ENCODE results near the gene GJA1.
"Not testable (repeated sequence)": the region's sequence is repeated elsewhere in the genome, so short reads cannot be mapped to it uniquely, and the experiment has no call there.

Gene GJA1

DNA sequence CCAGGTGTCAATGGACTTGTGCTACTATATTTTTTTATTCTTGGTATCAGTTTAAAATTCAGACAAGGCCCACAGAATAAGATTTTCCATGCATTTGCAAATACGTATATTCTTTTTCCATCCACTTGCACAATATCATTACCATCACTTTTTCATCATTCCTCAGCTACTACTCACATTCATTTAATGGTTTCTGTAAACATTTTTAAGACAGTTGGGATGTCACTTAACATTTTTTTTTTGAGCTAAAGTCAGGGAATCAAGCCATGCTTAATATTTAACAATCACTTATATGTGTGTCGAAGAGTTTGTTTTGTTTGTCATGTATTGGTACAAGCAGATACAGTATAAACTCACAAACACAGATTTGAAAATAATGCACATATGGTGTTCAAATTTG is 13.1 kb downstream of the GJA1 start:
- not testable (repeated sequence) for H3K4me1 ChIP-seq (ENCODE audit: control insufficient read depth, insufficient read depth, low read length); H3K4me3 ChIP-seq (ENCODE audit: insufficient read depth, low read depth, low read length); H3K27me3 ChIP-seq (ENCODE audit: control insufficient read depth, insufficient read depth, low read length, poor library complexity, severe bottlenecking); H3K27ac ChIP-seq (ENCODE audit: insufficient read depth, low read depth, low read length, poor library complexity, severe bottlenecking); H3K9me3 ChIP-seq (ENCODE audit: control insufficient read depth, low read length)
- peaks cover 53% of the 10 kb centered on the region for H3K36me3 ChIP-seq (ENCODE audit: control insufficient read depth, insufficient read depth, low read length)
- 91 to 100% methylated on average over 1 of the region's 2 CpGs for WGBS, 2 experiments

DNA sequence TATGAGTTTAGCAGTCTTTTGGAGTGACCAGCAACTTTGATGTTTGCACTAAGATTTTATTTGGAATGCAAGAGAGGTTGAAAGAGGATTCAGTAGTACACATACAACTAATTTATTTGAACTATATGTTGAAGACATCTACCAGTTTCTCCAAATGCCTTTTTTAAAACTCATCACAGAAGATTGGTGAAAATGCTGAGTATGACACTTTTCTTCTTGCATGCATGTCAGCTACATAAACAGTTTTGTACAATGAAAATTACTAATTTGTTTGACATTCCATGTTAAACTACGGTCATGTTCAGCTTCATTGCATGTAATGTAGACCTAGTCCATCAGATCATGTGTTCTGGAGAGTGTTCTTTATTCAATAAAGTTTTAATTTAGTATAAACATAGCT is 13.9 kb downstream of the GJA1 start:
- peaks cover 6% of the 10 kb centered on the region for H3K4me1 ChIP-seq (ENCODE audit: control insufficient read depth, insufficient read depth, low read length)
- H3K27me3 ChIP-seq (ENCODE audit: control insufficient read depth, insufficient read depth, low read length, poor library complexity, severe bottlenecking): no peaks in the 10 kb centered on the region
- WGBS, 2 experiments: 83 to 100% methylated on average over 1 of the region's 1 CpG
- H3K9me3 ChIP-seq (ENCODE audit: control insufficient read depth, low read length): no peaks in the 10 kb centered on the region
- H3K36me3 ChIP-seq (ENCODE audit: control insufficient read depth, insufficient read depth, low read length): peaks cover 53% of the 10 kb centered on the region
- H3K27ac ChIP-seq (ENCODE audit: insufficient read depth, low read depth, low read length, poor library complexity, severe bottlenecking): no peak overlapping the region
- H3K4me3 ChIP-seq (ENCODE audit: insufficient read depth, low read depth, low read length): no peak overlapping the region

DNA sequence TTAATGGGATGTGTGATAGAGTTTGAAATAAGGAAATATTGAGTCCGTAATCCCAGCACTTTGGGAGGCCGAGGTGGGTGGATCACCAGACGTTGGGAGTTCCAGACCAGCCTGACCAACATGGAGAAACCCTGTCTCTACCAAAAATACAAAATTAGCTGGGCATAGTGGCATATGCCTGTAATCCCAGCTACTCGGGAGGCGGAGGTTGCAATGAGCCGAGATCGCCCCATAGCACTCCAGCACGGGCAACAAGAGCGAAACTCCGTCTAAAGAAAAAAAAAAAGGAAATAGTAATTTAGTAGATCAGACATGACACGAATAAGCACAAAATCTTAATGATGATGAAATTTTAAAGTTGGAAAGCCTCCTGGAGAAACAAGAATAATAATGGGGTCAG is 14.8 kb downstream of the GJA1 start:
- no peak overlapping the region for H3K4me3 ChIP-seq (ENCODE audit: insufficient read depth, low read depth, low read length)
- no peak overlapping the region for H3K27ac ChIP-seq (ENCODE audit: insufficient read depth, low read depth, low read length, poor library complexity, severe bottlenecking)
- no peaks in the 10 kb centered on the region for H3K4me1 ChIP-seq (ENCODE audit: control insufficient read depth, insufficient read depth, low read length)
- no peaks in the 10 kb centered on the region for H3K27me3 ChIP-seq (ENCODE audit: control insufficient read depth, insufficient read depth, low read length, poor library complexity, severe bottlenecking)
- peaks cover 45% of the 10 kb centered on the region for H3K36me3 ChIP-seq (ENCODE audit: control insufficient read depth, insufficient read depth, low read length)
- WGBS, 2 experiments: 95 to 96% methylated on average over 11 of the region's 11 CpGs
- H3K9me3 ChIP-seq (ENCODE audit: control insufficient read depth, low read length): no peaks in the 10 kb centered on the region

DNA sequence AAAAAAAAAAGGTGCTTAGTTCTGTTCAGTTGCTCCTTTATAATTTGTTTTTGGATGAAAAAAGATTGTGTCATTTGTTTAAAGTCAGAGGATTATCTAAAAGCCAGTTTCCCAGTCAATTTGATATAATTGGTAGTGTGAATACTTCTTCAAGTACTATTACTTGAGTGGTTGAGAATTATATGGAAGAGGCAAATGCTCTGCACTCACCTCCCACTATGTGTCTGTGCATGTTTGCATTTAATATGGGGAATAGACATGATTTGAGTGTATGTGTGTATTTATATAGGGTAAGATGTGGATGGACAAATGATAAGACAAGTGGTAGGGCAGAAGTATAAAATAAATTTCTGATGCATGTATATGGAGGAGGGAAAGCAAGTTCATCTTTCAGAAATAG is 15.8 kb downstream of the GJA1 start:
- H3K4me3 ChIP-seq (ENCODE audit: insufficient read depth, low read depth, low read length): no peak overlapping the region
- H3K36me3 ChIP-seq (ENCODE audit: control insufficient read depth, insufficient read depth, low read length): peaks cover 36% of the 10 kb centered on the region
- no peaks in the 10 kb centered on the region for H3K9me3 ChIP-seq (ENCODE audit: control insufficient read depth, low read length)
- no peak overlapping the region for H3K27ac ChIP-seq (ENCODE audit: insufficient read depth, low read depth, low read length, poor library complexity, severe bottlenecking)
- H3K27me3 ChIP-seq (ENCODE audit: control insufficient read depth, insufficient read depth, low read length, poor library complexity, severe bottlenecking): no peaks in the 10 kb centered on the region
- H3K4me1 ChIP-seq (ENCODE audit: control insufficient read depth, insufficient read depth, low read length): no peaks in the 10 kb centered on the region

DNA sequence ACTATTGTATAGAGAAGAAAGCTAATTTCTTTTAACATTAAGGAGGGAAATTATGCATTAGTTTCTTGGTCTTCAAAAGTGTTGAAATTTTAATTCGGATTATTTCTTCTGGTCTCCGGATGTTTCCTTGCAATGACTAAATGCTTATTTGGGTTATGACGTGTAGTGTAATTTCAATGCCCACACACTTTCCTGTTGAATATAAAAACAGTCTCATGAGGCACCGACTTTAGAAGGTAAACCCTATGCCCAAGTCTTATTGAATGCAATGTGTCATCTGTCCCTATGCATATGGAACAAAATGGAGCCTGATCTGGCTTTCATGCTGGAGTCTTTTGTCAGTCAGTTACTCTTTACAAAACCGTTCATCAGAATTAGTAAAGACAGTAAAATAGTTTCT is 17.7 kb downstream of the GJA1 start:
- 76 to 94% methylated on average over 4 to 5 of the region's 5 CpGs for WGBS, 2 experiments
- H3K27ac ChIP-seq (ENCODE audit: insufficient read depth, low read depth, low read length, poor library complexity, severe bottlenecking): no peak overlapping the region
- H3K36me3 ChIP-seq (ENCODE audit: control insufficient read depth, insufficient read depth, low read length): peaks cover 18% of the 10 kb centered on the region
- H3K4me1 ChIP-seq (ENCODE audit: control insufficient read depth, insufficient read depth, low read length): no peaks in the 10 kb centered on the region
- no peak overlapping the region for H3K4me3 ChIP-seq (ENCODE audit: insufficient read depth, low read depth, low read length)
- no peaks in the 10 kb centered on the region for H3K27me3 ChIP-seq (ENCODE audit: control insufficient read depth, insufficient read depth, low read length, poor library complexity, severe bottlenecking)
- no peaks in the 10 kb centered on the region for H3K9me3 ChIP-seq (ENCODE audit: control insufficient read depth, low read length)

DNA sequence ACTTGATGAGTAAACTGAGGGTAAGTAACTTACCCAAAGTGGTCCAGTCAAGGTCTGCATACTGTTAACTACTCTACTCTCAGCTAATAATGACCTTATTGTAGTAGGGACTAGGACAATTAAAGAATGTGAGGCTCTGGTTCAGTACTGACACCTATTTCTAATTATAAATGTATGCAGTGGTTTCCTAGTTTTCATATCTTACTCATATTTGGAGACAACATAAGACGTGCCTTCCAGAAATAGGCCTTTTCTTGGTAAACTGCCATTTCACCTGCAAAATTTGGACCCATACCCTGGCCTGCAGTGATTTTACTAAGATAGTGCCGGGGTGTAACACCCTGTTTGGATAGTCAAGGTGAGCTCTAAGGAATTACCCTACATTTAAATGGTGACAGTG is 24.7 kb downstream of the GJA1 start:
- Histone ChIP-seq H3K27me3 (ENCODE audit: control insufficient read depth, insufficient read depth, low read length, poor library complexity, severe bottlenecking) (no peaks in the 10 kb centered on the region), H3K9me3 (ENCODE audit: control insufficient read depth, low read length) (no peaks in the 10 kb centered on the region), H3K27ac (ENCODE audit: insufficient read depth, low read depth, low read length, poor library complexity, severe bottlenecking) (no peak overlapping the region), H3K36me3 (ENCODE audit: control insufficient read depth, insufficient read depth, low read length) (no peaks in the 10 kb centered on the region), H3K4me1 (ENCODE audit: control insufficient read depth, insufficient read depth, low read length) (no peaks in the 10 kb centered on the region), H3K4me3 (ENCODE audit: insufficient read depth, low read depth, low read length) (no peak overlapping the region)
- 91 to 97% methylated on average over 2 of the region's 2 CpGs for WGBS, 2 experiments

DNA sequence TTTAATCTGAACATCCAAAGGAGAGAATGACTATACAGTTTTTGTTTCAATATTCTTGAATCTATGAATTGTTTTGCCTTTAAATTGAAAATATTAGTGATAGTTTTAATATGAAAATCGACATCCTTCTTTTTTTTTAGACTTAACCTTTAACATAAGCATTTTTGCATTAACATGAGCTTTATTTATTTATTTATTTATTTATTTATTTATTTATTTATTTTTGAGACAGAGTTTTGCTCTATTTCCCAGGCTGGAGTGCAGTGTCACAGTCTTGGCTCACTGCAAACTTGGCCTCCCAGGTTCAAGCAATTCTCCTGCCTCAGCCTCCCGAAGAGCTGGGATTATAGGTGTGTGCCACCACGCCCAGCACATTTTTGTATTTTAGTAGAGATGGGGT is 27.6 kb downstream of the GJA1 start:
- Histone ChIP-seq H3K9me3 (ENCODE audit: control insufficient read depth, low read length) (no peaks in the 10 kb centered on the region), H3K4me1 (ENCODE audit: control insufficient read depth, insufficient read depth, low read length) (no peaks in the 10 kb centered on the region), H3K27ac (ENCODE audit: insufficient read depth, low read depth, low read length, poor library complexity, severe bottlenecking) (no peak overlapping the region), H3K27me3 (ENCODE audit: control insufficient read depth, insufficient read depth, low read length, poor library complexity, severe bottlenecking) (no peaks in the 10 kb centered on the region), H3K4me3 (ENCODE audit: insufficient read depth, low read depth, low read length) (no peak overlapping the region), H3K36me3 (ENCODE audit: control insufficient read depth, insufficient read depth, low read length) (no peaks in the 10 kb centered on the region)
- 84 to 100% methylated on average over 2 of the region's 3 CpGs for WGBS, 2 experiments

DNA sequence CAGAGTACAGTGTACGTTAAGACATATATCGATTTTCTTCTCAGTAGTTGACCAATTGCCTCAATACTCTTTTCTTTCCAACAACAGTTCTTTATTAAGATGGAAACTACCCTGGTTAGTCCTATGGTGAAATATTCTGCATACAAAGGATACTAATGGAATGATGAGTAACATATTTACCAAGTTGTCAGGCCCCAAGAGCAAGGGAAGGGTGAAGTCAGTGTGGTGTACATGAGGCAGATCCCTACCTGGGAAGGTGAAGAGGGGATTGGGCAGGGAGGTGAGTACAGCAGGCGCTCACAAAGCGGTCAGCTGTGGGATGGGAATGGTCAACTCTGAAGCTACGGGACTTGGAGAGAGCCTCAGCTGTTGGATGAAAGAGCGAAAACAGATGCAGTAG is 29.7 kb downstream of the GJA1 start:
- Histone ChIP-seq H3K4me1 (ENCODE audit: control insufficient read depth, insufficient read depth, low read length) (no peaks in the 10 kb centered on the region), H3K9me3 (ENCODE audit: control insufficient read depth, low read length) (no peaks in the 10 kb centered on the region), H3K4me3 (ENCODE audit: insufficient read depth, low read depth, low read length) (no peak overlapping the region), H3K27ac (ENCODE audit: insufficient read depth, low read depth, low read length, poor library complexity, severe bottlenecking) (no peak overlapping the region), H3K36me3 (ENCODE audit: control insufficient read depth, insufficient read depth, low read length) (no peaks in the 10 kb centered on the region), H3K27me3 (ENCODE audit: control insufficient read depth, insufficient read depth, low read length, poor library complexity, severe bottlenecking) (no peaks in the 10 kb centered on the region)
- WGBS, 2 experiments: 95 to 96% methylated on average over 4 to 6 of the region's 6 CpGs

DNA sequence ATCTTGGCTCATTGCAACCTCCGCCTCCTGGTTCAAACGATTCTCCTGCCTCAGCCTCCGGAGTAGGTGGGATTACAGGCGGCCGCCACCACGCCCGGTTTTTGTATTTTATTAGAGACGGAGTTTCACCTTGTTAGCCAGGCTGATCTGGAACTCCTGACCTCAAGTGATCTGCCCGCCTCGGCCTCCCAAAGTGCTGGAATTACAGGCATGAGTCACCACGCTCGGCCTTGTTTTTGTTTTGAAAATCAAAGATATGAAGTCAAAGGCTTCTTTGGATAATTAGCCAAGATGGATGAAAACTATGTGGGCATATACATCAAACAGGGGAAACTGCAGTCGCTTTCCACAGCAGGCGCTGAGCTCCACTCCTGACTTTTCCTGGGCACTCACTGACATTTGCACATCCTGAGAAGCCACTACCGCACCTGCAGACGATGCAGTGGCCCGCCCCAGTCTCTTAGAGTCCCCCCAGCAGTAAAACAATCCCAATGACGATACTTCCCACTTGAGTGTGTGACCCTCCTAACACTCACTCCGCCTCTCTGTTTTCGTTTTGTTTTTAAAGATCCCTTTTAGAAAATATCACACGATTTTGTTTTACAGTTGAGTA is 44.1 kb downstream of the GJA1 start:
- Histone ChIP-seq H3K27me3 (ENCODE audit: control insufficient read depth, insufficient read depth, low read length, poor library complexity, severe bottlenecking) (no peaks in the 10 kb centered on the region), H3K27ac (ENCODE audit: insufficient read depth, low read depth, low read length, poor library complexity, severe bottlenecking) (no peak overlapping the region), H3K36me3 (ENCODE audit: control insufficient read depth, insufficient read depth, low read length) (no peaks in the 10 kb centered on the region), H3K4me1 (ENCODE audit: control insufficient read depth, insufficient read depth, low read length) (no peaks in the 10 kb centered on the region), H3K4me3 (ENCODE audit: insufficient read depth, low read depth, low read length) (no peak overlapping the region), H3K9me3 (ENCODE audit: control insufficient read depth, low read length) (no peaks in the 10 kb centered on the region)
- 92 to 95% methylated on average over 21 of the region's 21 CpGs for WGBS, 2 experiments

DNA sequence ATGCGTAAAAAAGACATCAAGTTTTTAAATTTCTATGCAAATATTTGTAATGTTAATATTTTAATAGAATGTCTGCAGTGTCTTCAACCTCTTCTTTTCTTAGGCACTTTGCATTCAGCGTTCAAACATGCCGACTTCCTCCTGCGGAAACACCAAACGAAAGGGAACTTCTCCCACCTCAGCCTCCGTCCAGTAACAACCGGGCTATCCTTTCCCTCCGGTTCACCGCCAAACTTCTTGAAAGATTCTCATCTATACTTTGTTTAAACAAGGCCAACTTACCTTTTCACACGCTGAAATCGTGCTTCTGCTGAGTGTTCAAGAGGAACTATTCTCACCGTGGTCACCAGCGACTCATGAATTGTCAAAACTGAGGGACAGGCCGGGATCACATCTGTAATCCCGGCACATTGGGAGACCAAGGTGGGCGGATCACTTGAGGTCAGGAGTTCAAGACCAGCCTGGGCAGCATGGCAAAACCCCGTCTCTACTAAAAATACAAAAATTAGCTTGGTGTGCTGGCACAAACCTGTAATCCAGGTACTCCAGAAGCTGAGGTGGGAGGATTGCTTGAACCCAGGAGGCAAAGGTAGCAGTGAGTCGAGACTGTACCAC is 44.8 kb downstream of the GJA1 start:
- no peak overlapping the region for H3K4me3 ChIP-seq (ENCODE audit: insufficient read depth, low read depth, low read length)
- 91 to 94% methylated on average over 17 to 18 of the region's 18 CpGs for WGBS, 2 experiments
- H3K4me1 ChIP-seq (ENCODE audit: control insufficient read depth, insufficient read depth, low read length): peaks cover 3% of the 10 kb centered on the region
- no peaks in the 10 kb centered on the region for H3K9me3 ChIP-seq (ENCODE audit: control insufficient read depth, low read length)
- H3K27me3 ChIP-seq (ENCODE audit: control insufficient read depth, insufficient read depth, low read length, poor library complexity, severe bottlenecking): no peaks in the 10 kb centered on the region
- no peak overlapping the region for H3K27ac ChIP-seq (ENCODE audit: insufficient read depth, low read depth, low read length, poor library complexity, severe bottlenecking)
- H3K36me3 ChIP-seq (ENCODE audit: control insufficient read depth, insufficient read depth, low read length): no peaks in the 10 kb centered on the region

All from ectodermal cell (in vitro differentiated cells).